ES-I3 (cell line): Measurements from ENCODE around the gene TAF11L2.
"Not testable (repeated sequence)": the region's sequence is repeated elsewhere in the genome, so short reads cannot be mapped to it uniquely, and the experiment has no call there.

Source experiments
- H3K36me3 ChIP-seq: 2 replicates; pipeline ENCODE4 v1.6.1; 2013; ENCODE audit warnings: mild to moderate bottlenecking, low read length, control low read depth, moderate library complexity; ENCODE audit not compliant: insufficient read depth
- H3K4me1 ChIP-seq: 2 replicates; pipeline ENCODE4 v1.6.1; 2013; ENCODE audit warnings: mild to moderate bottlenecking, control low read depth, low read length; ENCODE audit not compliant: insufficient read depth
- H3K9ac ChIP-seq: 2 replicates; pipeline ENCODE4 v1.6.1; 2013; ENCODE audit warnings: low read depth, mild to moderate bottlenecking, low read length, moderate library complexity
- H3K9me3 ChIP-seq: 2 replicates; pipeline ENCODE4 v1.6.1; 2013; ENCODE audit warnings: mild to moderate bottlenecking, low read length, moderate library complexity; ENCODE audit not compliant: control insufficient read depth, insufficient read depth

Gene TAF11L2

DNA sequence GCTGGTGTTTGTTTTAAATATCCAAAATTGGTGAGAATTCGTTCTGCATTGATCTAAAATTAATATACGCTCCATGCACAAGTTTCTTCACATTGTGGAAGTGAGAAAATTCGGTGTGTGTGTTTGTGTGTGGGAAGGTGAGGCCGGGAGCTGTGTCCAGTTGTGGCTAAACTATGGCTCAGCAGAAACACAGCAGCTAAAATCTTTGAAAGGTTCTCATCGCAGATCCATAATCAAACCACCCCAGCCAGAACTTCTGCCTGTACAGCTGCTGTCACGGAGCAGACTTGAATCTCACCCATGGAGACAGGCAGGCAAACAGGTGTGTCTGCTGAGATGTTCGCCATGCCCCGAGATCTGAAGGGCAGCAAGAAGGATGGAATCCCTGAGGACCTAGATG lies at the start of gene TAF11L2:
TAF11L2 (plus strand) TSS at position 301 of the 400 bp plus-strand sequence.
- not testable (repeated sequence) for H3K36me3 ChIP-seq, H3K9ac ChIP-seq, H3K4me1 ChIP-seq, H3K9me3 ChIP-seq

DNA sequence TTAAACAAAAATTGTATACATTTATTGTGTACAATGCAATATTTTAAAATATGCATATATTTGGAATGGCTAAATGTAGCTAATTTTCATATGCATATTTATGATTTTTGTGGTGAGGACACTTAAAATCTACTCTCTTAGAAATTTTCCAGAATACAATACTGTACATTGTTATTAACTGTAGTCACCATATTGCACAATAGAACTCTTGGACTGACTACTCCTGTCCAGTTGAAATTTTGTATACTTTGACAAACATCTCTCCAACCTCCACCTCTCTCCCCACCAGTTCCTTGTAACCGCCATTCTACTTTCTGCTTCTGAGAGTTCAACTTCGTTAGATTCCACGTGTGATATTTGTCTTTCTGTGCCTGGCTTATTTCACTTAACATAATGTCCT lies 49.2 kb upstream of the TAF11L2 start:
- Histone ChIP-seq H3K9me3 (no peaks in the 10 kb centered on the region), H3K4me1 (no peaks in the 10 kb centered on the region), H3K9ac (no peak overlapping the region), H3K36me3 (no peaks in the 10 kb centered on the region)

- Histone ChIP-seq H3K9me3 (no peaks in the 10 kb centered on the region), H3K9ac (no peak overlapping the region), H3K36me3 (no peaks in the 10 kb centered on the region), H3K4me1 (no peaks in the 10 kb centered on the region)
These were observed 45.1 kb upstream of the TAF11L2 start for GRCh38 chr5:17452936-17453335.

GRCh38 chr5:17455942-17456341 lies 42.1 kb upstream of the TAF11L2 start:
- H3K36me3 ChIP-seq = no peaks in the 10 kb centered on the region
- H3K9me3 ChIP-seq = no peaks in the 10 kb centered on the region
- no peaks in the 10 kb centered on the region for H3K4me1 ChIP-seq
- H3K9ac ChIP-seq = no peak overlapping the region

DNA sequence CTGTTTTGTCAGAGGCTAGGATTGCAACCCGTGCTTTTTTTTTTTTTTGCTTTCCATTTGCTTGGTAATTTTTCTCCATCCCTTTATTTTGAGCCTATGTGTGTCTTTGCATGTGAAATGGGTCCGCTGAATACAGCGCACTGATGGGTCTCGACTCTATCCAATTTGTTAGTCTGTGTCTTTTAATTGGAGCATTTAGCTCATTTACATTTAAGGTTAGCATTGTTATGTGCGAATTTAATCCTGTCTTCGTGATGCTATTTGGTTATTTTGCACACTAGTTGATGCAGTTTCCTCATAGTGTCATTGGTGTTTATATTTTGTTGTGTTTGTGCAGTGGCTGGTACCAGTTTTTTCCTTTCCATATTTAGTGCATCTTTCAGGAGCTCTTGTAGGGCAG lies 36.2 kb upstream of the TAF11L2 start:
- H3K9ac ChIP-seq = no peak overlapping the region
- no peaks in the 10 kb centered on the region for H3K9me3 ChIP-seq
- H3K4me1 ChIP-seq = no peaks in the 10 kb centered on the region
- no peaks in the 10 kb centered on the region for H3K36me3 ChIP-seq

- no peak overlapping the region for H3K9ac ChIP-seq
- H3K4me1 ChIP-seq = no peaks in the 10 kb centered on the region
- no peaks in the 10 kb centered on the region for H3K36me3 ChIP-seq
- H3K9me3 ChIP-seq = no peaks in the 10 kb centered on the region
These were observed 34.4 kb upstream of the TAF11L2 start for GRCh38 chr5:17463653-17464052.

DNA sequence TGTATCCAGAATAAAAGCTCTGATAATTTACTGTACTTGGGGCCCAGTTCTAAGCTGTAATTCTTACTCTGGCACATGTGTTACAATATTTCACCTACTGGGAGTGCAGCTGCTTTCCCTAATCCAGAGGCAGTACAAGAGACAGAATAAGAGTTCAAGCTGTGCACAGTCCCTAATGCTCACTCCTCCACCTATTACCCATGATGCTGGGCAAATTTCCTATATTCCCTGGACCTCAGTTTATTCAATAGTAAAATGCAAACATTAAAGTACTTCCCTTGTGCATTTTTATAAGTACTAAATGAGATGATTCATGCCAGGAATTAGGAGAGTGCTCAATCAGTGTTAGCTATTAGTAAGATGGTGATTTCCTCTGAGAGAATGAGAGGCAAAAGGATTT lies 28.0 kb upstream of the TAF11L2 start:
- H3K9ac ChIP-seq = no peak overlapping the region
- H3K36me3 ChIP-seq = no peaks in the 10 kb centered on the region
- no peaks in the 10 kb centered on the region for H3K4me1 ChIP-seq
- H3K9me3 ChIP-seq = no peaks in the 10 kb centered on the region

DNA sequence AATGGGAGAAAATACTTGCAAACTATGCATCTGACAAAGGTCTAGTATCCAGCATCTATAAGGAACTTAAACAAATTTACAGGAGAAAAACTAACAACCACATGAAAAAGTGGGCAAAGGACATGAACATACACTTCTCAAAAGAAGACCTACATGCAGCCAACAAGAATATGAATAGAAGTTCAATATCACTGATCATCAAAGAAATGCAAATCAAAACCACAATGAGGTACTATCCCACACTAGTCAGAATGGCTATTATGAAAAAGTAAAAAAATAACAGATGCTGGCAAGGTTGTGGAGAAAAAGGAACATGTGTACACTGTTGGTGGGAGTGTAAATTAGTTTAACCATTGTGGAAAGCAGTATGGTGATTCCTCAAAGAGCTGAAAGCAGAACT lies 23.0 kb upstream of the TAF11L2 start:
- H3K36me3 ChIP-seq, H3K9me3 ChIP-seq, H3K9ac ChIP-seq, H3K4me1 ChIP-seq: not testable (repeated sequence)

DNA sequence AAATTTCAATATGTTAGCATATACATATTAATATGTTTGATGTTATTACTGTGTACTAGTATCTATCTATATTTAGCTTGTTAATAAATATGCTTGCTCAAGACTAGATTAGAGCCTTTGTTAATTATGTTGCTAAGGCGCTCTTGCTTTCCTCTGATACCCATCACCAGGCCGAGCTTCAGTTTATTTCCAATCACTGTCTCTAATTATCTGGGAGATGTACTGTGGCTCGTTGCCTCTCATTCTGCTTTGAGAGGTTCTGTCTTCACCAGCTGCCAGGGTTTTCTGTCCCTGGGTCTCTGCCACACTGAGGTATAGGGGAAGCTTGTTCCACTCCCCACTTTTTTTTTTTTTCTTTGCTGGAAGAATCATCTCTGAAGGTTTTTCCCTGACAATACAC lies 21.0 kb upstream of the TAF11L2 start:
- H3K4me1 ChIP-seq = peaks cover 9% of the 10 kb centered on the region; the same call in 1 of the 2 replicates
- H3K9ac ChIP-seq = no peak overlapping the region
- no peaks in the 10 kb centered on the region for H3K9me3 ChIP-seq
- H3K36me3 ChIP-seq = no peaks in the 10 kb centered on the region

- Histone ChIP-seq H3K4me1 (peaks cover 9% of the 10 kb centered on the region; the same call in 1 of the 2 replicates), H3K9me3 (no peaks in the 10 kb centered on the region)
These were observed 20.3 kb upstream of the TAF11L2 start for GRCh38 chr5:17477573-17478265.

GRCh38 chr5:17481378-17481777 lies 16.7 kb upstream of the TAF11L2 start:
- Histone ChIP-seq H3K36me3 (no peaks in the 10 kb centered on the region), H3K9ac (no peak overlapping the region), H3K9me3 (no peaks in the 10 kb centered on the region), H3K4me1 (peaks cover 9% of the 10 kb centered on the region; the same call in 1 of the 2 replicates)

More at GRCh38 chr5:17477573-17478265, 20.3 kb upstream of the TAF11L2 start:
- Histone ChIP-seq H3K9ac (no peak overlapping the region), H3K36me3 (no peaks in the 10 kb centered on the region)

DNA sequence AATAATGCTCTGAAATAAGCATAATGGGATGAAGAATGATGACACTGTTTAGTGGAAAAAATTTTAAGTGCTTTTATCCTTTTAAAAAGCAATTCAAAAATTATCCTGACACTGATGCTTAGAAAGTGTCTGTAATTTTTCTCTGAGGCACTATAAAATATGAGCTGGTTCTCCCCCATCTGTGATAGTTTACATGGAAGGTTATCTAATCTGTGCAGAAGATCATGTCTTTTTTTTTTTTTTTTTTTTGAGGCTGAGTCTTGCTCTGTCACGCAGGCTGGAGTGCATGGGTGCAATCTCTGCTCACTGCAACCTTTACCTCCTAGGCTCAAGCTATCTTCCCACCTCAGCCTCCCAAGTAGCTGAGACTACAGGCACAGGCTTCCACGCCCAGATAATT lies 15.2 kb upstream of the TAF11L2 start:
- peaks cover 9% of the 10 kb centered on the region; the same call in 1 of the 2 replicates for H3K4me1 ChIP-seq
- H3K9me3 ChIP-seq = no peaks in the 10 kb centered on the region
- no peak overlapping the region for H3K9ac ChIP-seq
- no peaks in the 10 kb centered on the region for H3K36me3 ChIP-seq

DNA sequence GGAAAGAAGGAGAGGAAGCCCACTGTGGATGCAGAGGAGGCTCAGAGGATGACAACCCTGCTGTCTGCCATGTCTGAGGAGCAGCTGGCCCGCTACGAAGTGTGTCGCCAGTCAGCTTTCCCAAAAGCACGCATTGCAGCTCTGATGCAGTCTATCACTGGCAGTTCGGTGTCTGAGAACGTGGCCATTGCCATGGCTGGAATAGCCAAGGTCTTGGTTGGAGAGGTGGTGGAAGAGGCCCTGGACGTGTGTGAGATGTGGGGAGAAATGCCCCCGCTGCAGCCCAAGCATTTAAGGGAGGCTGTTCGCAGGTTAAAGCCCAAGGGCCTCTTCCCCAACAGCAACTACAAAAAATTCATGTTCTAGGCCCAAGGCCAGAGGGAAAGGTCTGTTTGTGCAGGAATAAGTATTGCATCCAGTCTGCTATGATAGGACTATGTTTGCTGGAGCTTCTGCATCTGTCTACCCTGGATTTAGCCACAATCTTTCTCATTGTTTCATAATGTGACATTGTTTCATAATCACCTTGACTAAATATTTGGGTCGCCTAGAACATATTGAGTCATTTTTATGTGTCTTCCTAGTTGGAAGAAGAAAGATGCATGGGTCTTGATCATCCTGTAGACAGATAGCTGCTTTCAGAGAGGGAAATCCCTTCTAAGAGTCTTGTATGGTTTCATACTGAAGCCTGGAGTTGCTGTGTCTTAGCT lies 11.4 kb upstream of the TAF11L2 start:
- H3K36me3 ChIP-seq, H3K9me3 ChIP-seq, H3K4me1 ChIP-seq, H3K9ac ChIP-seq: not testable (repeated sequence)

DNA sequence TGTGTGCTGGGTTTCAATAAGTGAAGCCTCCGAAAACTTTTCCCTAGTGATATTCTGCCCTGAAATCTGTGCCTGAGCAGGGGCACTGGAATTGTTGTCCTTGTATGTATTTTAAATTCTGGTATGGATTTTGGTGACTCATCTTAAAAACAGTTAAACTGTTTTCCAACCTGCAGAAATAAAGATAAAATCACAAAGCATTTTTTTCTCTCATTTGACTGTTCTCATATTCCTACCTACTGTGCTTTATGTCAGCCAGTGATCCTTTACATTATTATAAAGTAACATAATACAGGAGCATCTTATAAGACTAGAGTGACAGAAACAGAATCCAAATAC lies 10.9 kb upstream of the TAF11L2 start:
- no peak overlapping the region for H3K9ac ChIP-seq
- no peaks in the 10 kb centered on the region for H3K9me3 ChIP-seq
- H3K36me3 ChIP-seq = no peaks in the 10 kb centered on the region
- no peaks in the 10 kb centered on the region for H3K4me1 ChIP-seq

GRCh38 chr5:17491257-17491656 lies 6.8 kb upstream of the TAF11L2 start:
- H3K9me3 ChIP-seq, H3K4me1 ChIP-seq, H3K36me3 ChIP-seq, H3K9ac ChIP-seq: not testable (repeated sequence)
